Activated naive CD4-positive, alpha-beta T cell treated with anti-CD3 and anti-CD28 coated beads, Interleukin-2, amount 50 U/mL, for 16 hours (primary cell): ENCODE data around the gene ABLIM2.

Experiments used
- DNase-seq: peaks from one replicate; pipeline ENCODE4 v3.0.0-alpha.2; 2020

The ABLIM2 gene

GRCh38 chr4:8038719-8039251 lies 119.8 kb downstream of the ABLIM2 start:
- no peak for DNase-seq

DNA sequence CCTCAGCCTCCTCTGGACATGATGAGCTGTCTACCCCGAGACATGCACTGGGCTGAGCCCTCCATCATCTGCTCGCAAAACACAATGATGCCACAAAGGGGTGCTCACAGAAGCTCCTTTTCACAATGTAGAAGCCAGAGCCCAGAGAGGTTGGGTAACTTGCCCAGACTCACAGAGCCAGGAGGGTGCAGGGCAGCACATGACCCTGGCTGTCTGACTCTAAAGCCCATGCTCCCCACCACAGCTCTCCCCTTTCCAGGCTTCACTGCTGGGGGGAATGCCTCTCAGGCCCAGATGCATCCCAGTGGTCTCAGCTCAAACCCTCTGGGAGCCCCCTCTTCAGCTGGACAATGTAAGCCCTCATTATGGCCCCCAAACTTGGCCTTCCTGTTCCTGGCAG lies 120.5 kb downstream of the ABLIM2 start:
- no peak for DNase-seq

DNA sequence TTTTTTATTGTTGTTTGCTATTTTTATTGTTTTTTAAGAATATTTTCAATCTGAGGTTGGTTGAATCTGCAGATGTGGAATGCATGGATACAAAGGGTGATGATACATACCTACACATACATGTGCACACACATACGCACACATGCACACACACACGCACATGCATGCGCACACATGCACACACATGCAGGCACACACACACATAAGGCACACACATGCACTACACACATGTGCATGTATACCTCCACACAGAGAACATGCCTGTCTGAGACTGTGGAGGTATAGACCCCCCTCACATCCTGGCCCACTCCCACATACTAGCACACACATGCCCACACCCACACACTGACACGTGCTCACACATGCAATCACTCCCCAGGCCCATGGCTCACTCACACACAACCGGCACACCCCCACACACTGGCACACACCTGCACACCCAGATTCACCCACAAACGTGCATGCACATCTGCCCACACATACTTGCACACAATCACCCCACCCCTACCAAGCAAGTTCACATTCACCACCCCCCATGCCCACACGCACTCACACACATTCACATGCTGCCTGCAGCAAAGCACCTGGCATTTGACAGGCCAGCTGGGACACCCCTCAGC lies 121.4 kb downstream of the ABLIM2 start:
- DNase-seq: no peak

- no peak for DNase-seq
These were observed 123.2 kb downstream of the ABLIM2 start for GRCh38 chr4:8035371-8035780.

DNA sequence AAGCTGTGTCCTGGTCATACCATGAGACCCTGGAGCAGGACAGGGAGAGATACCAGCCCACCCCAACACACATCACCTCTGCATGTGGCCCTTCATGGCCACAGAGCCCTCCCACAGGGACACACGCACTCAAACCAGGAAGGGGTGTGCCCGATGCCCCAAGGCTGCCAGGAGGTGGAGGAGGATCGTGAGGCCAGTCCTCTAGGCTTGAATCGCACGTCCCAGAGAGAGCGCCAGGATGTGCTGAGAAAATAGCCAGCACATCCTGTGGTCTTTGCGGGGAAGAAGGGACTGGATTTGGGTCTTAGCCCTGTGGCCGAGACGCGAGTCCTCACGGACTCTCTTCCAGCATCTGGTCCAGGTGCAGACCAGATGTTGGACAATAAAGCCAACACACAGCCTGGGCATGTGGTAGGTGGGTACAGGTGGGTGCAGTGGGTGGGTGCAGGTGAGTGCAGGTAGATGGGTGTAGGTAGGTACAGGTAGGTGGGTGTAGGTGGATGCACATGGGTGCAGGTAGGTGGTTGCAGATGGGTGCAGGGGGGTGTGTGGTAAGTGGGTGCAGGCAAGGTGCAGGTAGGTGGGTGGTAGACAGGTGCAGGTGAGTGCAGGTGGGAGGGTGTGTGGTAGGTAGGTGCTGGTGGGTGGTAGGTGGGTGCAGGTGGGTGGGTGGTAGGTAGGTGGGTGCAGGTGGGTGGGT lies 124.6 kb downstream of the ABLIM2 start:
- no peak for DNase-seq

DNA sequence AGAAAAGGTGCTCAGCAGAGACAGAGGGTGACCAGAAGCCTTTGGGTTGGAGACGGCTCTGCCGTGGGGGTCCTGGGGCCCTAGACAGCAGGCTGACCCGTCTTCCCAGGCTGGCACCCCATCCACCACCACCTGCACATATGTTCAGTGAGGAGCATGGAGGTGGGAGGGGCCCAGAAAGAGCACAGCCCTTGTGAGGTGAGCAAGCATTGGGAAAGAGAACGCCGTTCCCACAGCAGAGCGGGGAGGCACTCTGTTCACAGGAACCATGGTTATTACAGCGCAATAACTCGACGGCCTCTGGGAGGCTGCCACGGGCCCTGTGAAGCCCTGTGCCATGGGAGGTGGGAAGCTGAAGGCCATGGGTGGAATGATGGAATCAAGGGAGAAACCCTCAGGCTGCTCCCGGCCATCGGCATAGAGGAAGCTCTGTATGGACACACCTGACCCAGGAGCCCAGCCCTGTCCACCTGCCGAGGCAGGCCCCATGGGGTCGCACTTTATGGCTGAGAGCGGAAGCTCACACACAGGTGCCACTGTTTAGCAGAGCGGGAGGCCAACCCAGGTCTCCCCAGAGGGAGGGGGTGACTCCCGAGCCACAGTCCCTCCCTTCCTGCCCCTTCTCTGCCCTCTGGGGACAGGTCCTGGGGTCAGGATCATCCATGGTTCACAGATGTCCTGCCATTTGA lies 125.4 kb downstream of the ABLIM2 start:
- DNase-seq: no peak

GRCh38 chr4:8032381-8032780 lies 126.2 kb downstream of the ABLIM2 start:
- DNase-seq: no peak

- no peak for DNase-seq
These were observed 128.4 kb downstream of the ABLIM2 start for GRCh38 chr4:8030121-8030781.

- DNase-seq: no peak
These were observed 128.9 kb downstream of the ABLIM2 start for GRCh38 chr4:8029689-8030088.

GRCh38 chr4:8028884-8029568 lies 129.6 kb downstream of the ABLIM2 start:
- DNase-seq: no peak

GRCh38 chr4:8028368-8028767 lies 130.2 kb downstream of the ABLIM2 start:
- DNase-seq: no peak

- DNase-seq: no peak
These were observed 132.2 kb downstream of the ABLIM2 start for GRCh38 chr4:8026453-8026852.

GRCh38 chr4:8025668-8026067 lies 132.9 kb downstream of the ABLIM2 start:
- DNase-seq: no peak

DNA sequence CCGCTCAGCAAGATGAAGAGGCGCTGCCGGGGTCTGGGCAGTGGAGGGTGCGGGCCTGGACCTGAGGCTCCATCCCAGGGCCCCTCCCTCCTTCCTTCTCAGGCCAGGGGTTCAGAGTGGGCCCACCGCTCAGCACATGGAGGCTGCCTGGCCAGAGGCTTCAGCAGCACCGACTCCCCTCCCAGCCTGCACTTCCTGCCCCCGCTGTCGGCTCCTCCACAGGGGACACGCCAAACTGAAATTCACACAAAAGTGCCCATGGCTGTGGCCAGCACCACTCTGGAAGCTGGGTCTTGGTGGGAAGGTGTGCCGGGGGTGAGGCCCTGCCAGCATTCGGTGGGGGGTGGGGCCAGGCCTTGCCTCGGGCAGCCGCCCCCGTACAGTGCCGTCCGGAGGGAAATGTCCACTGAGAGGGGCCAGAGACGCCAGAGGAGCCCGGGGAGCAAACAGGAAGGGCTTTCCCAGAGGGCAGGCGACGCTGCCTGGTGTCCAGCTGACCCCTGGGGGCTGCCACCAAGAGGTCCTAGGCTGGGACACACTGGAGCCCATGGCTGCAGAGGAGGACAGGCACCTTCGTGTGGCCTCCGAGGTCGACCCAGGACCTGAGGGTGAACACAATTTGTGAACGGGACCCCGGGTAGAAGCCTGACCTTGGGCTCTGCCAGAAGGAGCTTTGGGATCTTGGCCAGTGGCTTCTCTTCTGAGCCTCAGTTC lies 134.4 kb downstream of the ABLIM2 start:
- no peak for DNase-seq

- no peak for DNase-seq
These were observed 134.9 kb downstream of the ABLIM2 start for GRCh38 chr4:8023696-8024033.

DNA sequence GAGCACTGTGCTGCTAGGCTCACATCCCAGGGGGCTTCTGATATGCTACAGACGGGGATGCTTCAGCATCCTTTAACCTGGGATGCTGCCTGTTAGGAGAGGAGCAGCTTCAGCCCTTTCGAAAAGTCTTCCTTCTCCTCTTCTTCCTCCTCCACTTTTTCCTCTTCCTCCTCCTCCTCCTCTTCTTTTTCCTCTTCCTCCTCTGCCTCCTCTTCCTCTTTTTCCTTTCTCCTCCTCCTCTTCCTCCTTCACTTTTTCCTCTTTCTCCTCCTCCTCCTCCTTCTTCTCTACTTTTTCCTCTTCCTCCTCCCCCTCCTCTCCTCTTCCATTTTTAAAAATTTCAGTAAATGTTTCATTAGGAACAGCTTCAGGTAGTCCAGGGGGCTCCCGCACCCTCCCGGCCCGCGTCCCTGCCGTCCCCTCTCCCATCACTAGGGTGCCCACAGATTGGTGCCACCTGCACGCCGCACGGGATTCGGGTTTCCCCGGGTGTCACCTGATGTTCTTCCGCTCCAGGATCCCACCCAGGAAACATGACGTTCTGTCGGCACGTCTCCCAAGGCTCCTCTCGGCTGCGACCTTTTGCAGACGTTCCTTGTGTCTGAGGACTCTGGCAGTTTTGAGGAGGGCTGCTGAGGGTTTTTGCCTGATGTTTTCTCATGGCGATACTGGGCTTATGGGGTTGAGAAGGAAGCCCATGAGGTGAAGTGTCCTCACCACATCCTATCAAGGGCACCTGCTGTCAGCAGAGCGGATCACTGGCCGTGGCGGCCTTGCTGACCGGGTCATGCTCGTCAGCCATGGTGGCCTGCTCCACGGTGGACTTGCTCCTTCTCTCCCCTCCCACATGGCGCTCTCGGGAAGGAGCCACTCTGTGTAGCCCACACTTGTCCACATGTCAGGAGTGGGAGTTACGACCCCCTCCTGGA lies 135.6 kb downstream of the ABLIM2 start:
- DNase-seq: no peak

DNA sequence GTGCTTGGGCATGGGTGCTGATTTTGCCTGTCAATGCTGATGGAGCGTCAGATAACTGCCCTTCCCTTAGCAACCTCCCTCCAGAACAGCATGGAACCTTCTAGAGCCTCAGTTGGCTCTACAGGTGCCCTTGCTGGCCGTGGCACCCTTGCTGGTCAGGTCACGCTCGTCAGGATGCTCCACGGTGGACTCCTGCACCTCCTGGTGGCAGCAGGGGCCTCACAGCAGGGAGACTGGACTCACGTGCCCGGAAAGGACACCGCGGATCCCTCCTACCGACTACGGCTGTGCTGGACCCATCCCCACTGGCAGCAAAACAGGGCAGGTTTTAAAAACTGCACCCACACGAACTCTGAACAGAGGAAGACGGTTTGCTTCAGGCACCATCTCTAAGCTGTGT lies 136.8 kb downstream of the ABLIM2 start:
- DNase-seq: no peak

DNA sequence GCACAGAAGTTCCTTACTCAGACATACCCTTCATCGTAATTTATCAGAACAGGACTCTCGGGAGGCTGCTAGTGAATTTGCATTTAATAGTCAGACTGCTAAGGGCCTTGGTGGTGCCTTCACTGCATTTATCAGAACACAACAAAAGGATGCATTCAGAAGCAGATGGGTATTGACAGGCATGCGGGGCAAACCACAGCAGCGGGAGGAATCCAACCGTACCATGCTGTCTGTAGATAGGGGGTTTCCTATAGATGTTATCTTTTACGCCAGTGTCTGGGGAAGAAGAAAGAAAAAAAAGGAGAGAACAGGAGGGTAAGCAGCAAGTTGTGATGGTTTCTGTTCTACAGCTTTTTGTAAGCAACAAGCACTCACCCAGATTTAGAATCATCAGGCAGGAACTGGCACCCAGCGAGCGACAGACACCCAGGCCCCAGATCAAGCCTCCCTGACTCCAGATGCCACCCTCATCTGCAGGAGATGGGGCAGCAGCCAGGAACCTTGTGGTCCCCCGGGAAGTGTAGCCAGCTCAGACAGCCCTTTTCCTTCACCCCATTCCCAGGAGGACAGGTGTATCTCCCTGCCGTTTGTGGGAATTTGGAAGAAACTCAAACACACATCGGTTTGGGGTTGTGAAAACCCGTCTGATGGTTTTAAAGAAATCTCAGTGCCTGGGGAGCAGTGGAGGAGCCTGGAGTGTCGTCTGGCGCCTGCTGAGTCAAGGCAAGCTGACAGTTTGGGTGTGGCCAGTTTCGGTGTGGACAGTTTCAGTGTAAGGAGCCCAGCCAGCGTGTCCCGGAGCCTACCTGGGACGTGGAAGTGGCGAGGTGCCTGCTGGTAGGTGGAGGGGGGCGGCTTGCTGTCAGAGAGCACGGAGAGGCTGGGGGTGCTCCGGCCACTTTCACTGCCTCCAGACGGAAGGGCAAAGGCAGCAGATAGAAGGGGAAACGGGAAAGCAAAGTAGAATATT lies 138.9 kb downstream of the ABLIM2 start:
- no peak for DNase-seq

- DNase-seq: no peak
These were observed 142.1 kb downstream of the ABLIM2 start for GRCh38 chr4:8016527-8016926.

- DNase-seq: no peak
These were observed 143.1 kb downstream of the ABLIM2 start for GRCh38 chr4:8015512-8015911.
